GM19467 (cell line): ENCODE data around the gene EXOC3L4.

Experiments used
- ATAC-seq: cut with Tn5 transposase; IDR thresholded peaks from one replicate; pipeline ENCODE4 v1.9.1; 2021; ENCODE audit warnings: mild to moderate bottlenecking, moderate library complexity; ENCODE audit not compliant: unreplicated experiment

EXOC3L4 gene

DNA sequence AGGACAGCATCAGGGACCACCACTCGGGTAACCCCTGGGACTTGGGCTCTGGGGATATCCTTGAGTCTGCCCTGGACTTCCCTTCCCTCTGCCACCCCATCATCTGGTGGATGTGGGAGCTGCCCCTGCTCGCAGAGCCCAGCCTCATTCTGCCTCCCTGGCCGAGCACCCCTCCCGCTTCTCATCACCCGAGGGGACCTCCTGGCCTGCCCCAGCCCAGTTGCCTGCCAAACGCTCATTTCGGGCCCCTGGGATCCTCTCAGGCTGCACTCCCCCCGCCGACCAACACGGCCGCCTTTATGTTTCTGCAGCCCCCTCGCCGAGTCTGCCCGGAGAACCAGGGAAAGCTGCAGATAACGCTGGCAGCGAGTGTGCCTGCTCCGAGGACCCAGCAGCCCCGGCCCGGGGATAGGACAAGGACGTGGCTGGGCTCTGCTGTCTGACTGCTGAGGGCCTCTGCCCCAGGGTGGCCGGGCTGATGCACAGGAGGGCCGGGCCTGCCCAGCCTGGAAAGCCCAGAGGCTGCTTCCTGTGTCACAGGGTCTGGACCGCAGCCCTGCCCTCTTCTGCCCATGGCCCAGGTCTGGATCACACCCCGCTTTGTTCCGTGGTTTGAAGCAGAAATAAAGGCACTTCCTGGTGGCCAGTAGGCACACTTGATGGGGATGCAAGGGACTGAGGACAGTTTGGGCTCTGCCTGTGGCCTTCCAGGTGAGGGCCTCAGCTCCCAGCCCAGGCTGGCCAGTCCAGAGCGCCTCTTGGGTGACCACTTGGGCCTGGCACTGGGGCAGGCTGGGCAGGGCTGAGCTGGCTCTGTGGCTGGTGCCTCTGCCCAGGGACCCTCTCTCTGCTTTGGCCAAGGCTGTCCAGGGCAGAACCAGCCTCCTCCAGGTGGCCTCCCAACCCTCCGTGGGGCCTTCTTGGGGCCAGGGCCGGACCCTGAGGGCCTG, 4.9 kb upstream of the EXOC3L4 start:
- ATAC-seq: no peak

DNA sequence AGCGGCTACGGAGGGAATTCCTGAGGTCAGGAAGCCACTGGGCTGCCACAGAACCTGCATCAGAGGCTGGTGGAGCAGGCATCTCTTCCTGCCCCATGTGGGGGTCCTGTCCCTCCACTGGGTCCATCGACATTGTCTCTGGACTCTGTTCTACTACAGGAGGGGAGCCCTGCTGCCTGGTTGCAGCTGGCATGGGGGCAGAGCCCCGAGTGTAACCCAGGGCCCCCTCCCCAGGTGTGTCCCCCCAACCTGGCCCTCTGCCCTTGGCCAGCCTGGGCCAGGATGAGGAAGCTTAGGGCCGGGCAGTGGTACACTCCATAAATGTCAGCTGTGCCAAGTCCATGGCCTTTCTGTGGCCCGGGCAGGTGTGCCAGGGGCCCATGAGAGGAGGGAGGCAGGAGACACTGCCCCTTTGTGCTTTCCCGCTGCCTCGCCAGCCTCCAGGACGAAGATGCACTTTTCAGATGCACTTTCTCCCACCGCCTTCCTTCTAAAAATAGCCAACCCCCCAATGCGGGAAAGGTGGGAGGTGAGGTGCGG, 4.0 kb upstream of the EXOC3L4 start:
- no peak for ATAC-seq

DNA sequence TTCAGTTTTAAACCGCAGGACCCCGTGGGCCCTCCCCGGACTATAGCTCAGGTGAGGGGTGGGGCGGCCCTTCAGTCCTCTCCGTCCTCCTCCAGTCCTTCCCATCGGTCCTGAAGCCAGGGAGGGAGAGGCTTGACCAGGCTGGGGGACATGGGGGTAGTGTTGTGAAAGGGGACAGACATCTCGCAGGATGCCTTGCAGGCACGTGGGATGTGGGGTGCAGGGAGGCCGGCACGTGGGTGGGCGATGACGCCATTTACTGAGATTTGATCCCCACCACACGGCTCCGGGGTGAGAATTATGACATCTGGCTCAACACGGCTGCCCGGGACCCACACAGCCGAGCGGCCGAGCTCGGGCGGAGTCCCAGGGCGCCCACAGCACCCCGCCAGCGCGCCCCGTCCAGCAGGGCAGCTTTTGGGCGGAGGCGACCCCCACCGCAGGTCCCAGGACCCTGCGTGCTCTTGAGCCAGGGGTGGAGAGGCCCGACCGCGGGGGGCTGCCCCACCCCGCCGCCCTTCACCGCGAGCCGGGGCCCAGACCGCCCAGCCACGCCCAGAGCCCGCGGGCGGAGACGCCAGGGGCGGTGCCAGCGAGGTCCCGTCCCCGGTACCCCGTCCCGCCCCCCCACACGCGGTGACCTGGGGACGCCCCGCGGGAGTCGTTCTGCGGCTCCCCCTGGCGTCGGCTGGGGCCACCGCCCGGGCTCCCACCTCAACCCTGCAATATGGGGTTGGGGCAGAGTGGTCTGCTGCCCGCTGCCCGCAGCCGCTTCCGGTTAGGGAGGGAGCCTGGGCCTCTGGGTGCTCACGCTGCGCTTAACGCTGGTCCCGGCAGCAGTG, 3.3 kb upstream of the EXOC3L4 start:
- ATAC-seq: peak; percentile 61

DNA sequence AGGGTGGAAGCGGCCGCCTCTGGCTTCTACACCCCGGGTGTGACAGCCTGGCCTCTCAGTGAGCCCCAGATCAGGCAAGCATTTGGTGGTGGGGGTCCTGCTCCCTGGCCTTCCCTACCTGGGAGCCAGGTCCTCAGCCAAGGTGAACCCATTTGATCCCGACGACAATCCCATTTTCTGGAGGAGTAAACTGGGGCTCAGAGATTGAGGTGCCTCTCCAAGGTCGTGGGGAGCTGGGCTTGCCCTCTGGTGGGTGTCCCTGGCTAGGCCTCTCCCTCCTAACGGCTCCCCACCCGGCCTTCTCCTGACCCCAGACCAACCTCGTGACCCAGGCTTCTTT, 2.7 kb upstream of the EXOC3L4 start:
- no peak for ATAC-seq

DNA sequence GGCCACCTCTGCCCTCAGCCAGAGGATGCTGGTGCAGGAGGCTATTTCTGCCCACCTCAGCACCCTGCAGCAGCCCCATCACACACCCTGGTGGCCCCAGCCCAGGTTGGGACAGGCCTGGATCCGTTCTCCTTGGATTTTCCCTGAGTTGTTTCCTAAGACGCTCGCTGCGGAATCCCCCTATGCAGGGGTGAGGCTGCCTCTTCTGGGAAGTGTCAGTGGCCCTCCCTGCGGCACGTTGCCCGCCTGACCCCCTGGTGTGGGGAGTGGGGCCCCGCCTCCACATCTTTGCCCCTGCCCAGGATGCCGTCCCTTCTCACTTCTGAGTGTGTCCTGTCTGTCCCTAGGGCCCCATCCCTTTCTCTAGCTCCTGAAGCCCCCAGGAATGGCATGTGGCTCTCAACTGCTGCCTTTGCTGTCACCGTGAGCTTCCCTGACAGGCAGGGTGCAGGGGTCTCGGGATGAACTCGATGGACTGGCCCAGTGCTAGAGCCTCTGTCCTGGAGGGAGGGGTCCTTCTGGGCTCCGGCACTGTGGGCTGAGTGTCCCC, 594 bp upstream of the EXOC3L4 start:
- no peak for ATAC-seq

DNA sequence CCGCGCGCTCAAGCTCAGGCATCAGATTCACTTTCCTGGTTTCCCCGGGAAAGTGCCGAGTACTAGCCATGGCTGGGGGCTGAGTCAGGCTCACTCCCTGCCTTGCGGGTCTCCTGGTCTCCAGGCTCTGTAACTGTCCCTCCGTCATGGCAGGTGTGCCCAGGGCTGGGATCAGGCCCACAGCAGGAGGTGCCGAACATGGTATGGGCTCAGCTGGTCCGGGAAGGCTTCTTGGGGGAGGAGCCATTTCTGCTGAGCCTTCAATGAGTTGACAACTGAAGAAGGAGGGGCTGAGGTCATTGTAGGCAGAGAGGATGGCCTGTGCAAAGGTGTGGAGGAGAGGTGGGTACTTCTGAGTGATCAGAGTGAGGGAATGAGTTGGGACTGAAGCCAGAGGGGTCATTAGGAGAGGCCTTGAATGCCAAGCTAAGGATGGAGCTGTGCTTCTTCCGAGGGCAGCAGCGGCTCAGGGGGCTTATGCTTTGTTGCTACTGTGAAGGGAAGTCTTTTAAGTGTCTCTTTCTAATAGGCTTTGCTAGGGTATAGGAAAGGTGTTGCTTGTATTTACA, 769 bp downstream of the EXOC3L4 start:
- no peak for ATAC-seq

DNA sequence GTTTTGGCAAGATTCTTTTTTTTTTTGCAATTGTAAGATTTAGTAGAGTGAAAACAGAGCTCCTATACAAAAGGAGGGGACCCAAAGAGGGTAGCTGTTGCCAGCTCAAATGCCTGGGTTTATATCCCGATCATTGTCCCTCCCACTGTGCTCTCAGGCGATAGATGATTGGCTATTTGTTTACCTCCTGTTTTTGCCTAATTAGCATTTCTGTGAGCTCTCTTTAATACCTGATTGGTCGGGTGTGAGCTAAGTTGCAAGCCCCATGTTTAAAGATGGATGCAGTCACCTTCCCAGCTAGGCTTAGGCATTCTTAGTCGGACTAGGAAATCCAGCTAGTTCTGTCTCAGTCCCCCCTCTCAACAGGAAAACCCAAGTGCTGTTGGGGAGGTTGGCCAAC, 1.9 kb downstream of the EXOC3L4 start:
- no peak for ATAC-seq

DNA sequence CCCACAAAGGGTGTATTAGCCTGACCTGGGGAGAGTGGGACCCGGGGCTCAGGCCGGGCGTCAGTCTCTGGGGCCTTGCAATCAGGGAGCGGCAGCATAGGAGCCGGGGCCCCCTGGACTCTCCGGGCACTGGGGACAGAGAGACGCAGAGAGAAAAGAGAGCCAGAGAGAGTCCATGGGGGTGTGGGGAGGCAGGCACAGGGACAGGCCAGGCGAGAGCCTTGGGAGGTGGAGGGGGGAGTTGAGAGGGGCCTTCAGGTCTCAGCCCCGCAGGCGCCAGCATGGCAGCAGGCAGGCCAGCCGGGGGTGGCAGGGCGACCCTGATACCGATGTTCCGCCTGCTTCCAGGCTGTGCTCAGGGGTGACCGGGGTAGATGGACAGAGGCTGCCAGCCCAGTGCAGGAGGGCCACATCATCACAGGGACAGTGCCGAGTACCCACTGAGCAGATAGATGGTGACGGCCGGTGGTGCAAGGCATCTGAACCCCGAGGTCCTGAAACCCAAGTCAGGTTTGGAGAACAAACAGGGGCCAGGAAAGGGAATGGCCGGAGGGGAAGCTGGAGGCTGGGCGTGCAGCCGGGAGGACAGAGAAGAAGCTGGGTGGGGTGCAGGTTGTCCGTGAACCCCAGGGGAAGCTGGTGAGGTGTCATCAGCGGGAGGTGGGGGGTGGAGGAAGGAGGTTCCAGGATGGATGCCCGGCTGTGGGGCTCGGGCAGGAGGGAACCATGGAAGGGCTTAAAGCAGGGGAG, 2.9 kb downstream of the EXOC3L4 start:
- ATAC-seq: no peak

DNA sequence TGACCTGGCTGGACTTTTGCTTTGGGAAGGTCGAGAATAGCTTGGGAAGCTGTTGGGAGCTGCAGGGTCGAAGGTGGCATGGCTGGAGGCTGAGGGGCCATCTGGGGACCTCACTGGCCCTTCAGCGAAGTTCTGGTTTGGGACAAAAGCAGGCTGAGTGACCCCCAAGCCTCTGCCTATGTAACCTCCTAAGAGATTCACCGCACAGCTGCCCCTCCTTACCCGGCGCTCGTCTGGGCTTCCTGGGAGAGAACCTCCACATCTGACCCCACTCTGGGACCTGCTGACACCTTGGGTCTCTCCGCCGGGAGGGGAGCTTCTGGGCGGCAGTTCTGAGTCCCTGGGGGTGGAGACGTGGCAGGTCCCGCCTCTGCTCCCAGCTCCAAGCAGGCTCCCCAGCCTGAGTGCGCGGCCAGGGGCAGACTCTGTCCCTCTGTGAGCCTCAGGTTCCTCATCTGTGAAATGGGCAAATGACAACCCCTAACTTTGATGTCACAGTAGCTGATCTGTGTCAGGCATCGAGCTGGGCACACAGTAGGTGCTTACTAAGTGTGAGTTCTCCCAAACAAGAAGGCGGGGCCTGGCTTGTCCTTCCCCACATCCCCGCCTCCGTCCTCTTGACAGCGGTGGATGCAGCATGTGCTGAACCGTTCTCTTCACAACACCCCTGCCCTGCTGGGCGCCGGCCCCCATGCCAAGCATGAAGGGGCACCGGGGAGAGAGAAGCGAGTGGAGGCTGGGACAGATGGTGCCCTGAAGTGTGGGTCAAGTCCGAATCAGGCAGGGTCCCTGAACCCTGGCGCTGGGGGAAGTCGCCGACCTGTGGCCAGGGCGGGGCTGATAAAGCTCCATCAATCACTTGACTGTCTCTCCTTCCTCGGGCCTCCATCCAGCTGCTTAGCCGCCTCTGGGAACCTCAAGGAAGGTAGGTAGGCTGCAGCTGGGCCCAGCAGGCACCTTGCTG, 3.8 kb downstream of the EXOC3L4 start:
- no peak for ATAC-seq

DNA sequence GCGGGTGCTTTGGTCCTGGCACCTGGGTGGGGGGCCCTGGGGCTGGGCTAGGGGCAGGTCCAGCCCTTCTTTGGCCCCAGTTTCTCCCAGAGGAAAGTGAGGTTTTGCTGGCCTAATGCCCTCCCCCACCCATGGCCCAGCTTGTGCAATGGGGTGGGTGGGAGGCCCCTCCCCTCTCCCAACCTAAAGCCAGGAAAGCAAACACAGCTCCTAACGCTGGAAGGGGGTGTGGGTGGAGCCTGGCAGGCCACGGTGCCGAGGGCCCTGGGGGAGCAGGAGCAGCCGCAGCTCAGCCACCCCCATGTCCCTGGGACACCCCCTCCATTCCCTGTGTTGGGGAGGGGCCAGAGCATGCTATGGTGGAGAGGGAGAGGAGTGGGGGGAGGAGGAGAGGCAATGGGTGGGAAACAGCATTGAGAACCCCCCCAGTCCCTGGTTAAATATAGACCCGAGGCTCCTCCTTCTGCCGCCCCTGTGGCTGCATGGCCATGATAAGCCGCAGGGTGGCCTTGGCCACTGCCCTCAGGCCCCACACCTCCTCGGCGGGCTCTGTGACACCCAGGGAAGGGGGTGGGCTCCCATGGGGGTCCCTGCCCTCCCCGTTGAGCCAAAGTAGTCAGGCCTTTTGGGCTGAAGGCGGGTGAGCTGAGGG, 4.7 kb downstream of the EXOC3L4 start:
- ATAC-seq: no peak

DNA sequence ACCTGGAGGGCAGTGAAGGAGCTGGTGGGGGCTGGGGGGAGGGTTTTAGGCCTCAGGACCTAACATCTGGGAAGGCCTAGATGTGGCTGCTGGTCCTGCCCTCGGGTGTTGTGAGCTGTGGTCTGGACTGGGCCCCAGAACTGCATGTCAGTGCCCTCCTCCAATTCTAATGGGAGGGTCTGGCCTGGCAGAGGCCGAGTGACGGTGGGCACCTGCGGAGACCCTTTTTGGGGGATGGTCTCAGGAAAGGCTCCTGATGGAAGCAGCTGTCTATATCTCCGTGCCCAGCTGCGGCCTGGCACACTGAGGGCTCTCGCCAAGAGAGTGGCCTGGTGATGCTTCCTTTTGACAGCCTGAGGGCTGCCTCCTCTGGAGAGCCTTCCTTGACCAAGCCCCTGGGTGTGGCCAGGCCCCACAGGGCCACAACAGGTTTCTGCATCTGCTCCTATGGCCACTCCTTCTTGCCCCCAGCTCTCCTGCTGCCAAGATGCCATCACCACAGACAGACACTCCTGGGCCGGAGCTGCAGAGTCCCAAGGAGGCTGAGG, 5.3 kb downstream of the EXOC3L4 start:
- no peak for ATAC-seq

DNA sequence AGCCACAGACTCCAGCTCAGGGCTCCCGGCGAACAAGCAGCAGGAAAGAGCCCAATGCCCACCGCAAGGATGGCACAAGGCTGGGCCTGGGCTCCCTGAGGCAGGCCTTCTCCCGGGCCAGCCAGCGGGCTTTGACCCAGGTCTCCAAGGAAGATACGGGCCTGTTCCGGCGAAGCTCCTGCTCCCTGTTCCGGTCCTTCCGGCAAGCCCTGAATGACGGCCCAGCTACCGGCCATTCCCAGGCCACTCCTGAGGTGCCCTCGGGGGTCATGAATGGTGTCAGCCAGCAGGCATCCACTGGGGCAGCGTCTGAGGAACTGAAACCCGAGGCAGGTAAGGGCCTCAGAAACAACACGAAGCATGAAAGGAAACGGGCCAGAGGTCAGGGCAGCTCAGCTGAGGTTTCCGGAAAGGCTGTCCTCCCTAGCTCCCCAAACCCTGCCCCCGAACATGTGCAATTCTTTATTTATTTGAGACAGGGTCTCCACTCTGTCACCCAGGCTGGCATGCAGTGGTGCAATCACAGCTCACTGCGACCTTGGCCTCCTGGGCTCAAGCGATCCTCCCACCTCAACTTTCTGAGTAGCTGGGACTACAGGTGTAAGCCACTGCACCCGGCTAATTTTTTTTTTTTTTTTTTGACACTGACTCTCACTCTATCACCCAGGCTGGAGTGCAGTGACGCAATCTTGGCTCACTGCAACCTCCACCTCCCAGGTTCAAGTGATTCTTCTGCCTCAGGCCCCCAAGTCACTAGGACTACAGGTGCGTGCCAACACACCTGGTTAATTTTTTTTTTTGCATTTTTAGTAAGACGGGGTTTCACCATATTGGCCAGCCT, 6.0 kb downstream of the EXOC3L4 start:
- ATAC-seq: no peak

DNA sequence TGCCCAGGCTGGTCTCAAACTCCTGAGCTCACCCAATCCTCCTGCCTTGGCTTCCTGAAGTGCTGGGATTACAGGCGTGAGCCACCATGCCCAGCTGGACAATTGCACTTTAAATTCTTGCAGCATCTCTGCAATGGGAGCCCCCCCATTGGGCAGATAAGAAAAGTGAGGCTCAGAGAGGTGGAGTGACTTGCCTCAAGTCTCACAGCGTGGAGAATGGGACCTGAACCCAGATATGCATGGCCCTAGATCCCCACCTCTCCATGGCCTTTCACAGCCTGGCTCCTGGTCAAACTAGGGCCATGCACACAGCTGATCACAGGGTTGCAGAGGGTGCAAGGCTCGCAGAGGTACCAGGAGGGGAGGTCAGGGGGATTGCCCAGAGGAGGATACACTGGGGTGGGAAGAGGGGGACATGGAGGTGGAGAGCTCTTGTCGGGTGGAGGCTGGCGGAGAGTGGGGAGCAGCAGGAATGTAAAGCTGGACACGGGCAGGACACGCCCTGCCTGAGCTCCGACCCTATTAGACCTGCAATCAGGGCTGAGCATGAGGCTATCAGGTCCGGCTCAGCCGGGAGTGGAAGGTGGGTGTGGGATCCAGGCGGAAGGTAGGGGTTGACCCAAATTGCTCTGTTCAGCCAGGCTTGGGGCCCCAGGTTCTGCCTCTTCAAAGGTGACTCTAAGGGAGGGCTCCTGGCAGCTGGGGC, 6.9 kb downstream of the EXOC3L4 start:
- no peak for ATAC-seq

DNA sequence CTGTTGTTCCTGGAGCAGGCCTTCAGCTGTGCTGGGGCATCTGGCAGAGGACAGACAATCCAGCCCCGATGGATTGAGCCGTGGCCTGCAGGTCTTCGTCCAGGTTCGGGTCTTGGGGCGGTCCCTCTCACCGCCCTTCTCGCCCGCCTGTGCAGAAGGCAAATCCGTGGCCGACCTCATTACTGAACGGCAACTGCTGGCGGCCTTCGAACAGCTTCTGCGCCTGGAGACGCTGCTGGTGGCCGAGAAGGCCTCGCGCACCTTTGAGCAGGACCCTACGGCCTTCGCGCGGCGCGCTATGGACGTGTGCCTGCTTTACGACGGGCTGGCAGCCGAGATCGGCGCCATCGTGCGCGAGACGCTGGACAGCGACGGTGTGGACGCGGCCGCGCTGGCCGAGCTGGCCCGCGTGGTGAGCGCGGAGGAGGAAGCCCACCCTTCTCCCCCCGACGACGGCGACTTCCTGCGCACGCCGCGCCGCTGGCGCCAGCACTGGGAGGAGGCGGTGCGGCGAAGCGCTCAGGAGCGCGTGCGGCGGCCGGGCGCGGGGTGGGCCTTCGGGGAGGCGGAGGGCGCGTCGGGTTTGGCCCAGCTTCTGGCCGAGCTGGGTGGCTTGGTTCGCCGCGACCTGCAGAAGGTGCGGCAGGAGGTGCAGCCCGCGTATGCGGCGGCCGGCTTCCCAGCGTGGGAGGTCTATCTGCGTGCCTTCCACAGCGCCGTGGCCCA, 7.6 kb downstream of the EXOC3L4 start:
- ATAC-seq: no peak

DNA sequence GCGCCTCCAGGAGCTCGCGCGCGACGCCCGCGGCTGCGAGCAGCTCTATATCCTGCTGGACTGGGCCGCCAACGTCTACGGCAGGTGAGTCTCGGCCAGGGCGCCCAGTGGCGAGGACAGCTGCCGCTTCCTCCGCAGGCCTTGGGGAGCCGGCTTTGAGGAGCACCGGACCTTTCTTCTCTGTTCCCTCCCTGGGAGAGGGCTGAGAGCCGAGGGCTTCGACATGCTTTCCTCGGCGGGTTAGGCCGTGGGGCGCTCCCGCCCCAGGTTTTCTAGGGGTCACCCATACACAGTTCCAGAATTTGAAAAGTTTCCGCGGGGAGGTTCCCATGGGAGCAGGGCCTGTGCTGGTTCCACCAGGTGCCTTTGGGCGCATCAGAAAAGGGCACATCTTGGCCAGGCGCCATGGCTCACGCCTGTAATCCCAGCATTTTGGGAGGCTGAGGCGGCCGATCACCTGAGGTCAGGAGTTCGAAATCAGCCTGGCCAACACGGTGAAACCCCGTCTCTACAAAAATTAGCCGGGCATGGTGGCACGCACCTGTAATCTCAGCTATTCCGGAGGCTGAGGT, 8.2 kb downstream of the EXOC3L4 start:
- ATAC-seq: no peak
